Activated T-cell treated with anti-CD3 and anti-CD28 coated beads, Interleukin-2, amount 50 U/mL, for 1 hour (primary cell): Measurements from ENCODE around the gene MAP3K20.
"Not testable (repeated sequence)": the region's sequence is repeated elsewhere in the genome, so short reads cannot be mapped to it uniquely, and the experiment has no call there.

Source experiments
- DNase-seq: peaks from one replicate; pipeline ENCODE4 v3.0.0-alpha.2; 2020

Gene MAP3K20

GRCh38 chr2:173239644-173240043 lies 164.0 kb downstream of the MAP3K20 start:
- DNase-seq: no peak

GRCh38 chr2:173240083-173240482 lies 164.4 kb downstream of the MAP3K20 start:
- no peak for DNase-seq

- DNase-seq: no peak
Measured at GRCh38 chr2:173241643-173242042, 166.0 kb downstream of the MAP3K20 start.

GRCh38 chr2:173247156-173247555 lies 171.5 kb downstream of the MAP3K20 start:
- DNase-seq: no peak

- no peak for DNase-seq
Measured at GRCh38 chr2:173248381-173248780, 172.7 kb downstream of the MAP3K20 start.

- DNase-seq: no peak
Measured at GRCh38 chr2:173249661-173250641, 174.3 kb downstream of the MAP3K20 start.

GRCh38 chr2:173251225-173251624 lies 175.6 kb downstream of the MAP3K20 start:
- DNase-seq: no peak

- no peak for DNase-seq
Measured at GRCh38 chr2:173252581-173252980, 176.9 kb downstream of the MAP3K20 start.

- no peak for DNase-seq
Measured at GRCh38 chr2:173254659-173255058, 179.0 kb downstream of the MAP3K20 start.

- no peak for DNase-seq
Measured at GRCh38 chr2:173258701-173259100, 183.1 kb downstream of the MAP3K20 start.

GRCh38 chr2:173262356-173262755 lies 186.7 kb downstream of the MAP3K20 start:
- not testable (repeated sequence) for DNase-seq

GRCh38 chr2:173264151-173264550 lies 188.5 kb downstream of the MAP3K20 start:
- no peak for DNase-seq

GRCh38 chr2:173264603-173265366 lies 189.1 kb downstream of the MAP3K20 start:
- DNase-seq: no peak

- DNase-seq: no peak
Measured at GRCh38 chr2:173271135-173271534, 195.5 kb downstream of the MAP3K20 start.

GRCh38 chr2:173271825-173272224 lies 196.2 kb downstream of the MAP3K20 start:
- DNase-seq: no peak

GRCh38 chr2:173272849-173273248 lies 197.2 kb downstream of the MAP3K20 start:
- no peak for DNase-seq

GRCh38 chr2:173278794-173279526 lies 203.3 kb downstream of the MAP3K20 start:
- no peak for DNase-seq

GRCh38 chr2:173279527-173279868 lies 203.9 kb downstream of the MAP3K20 start:
- DNase-seq: no peak

GRCh38 chr2:173280853-173281252 lies 205.2 kb downstream of the MAP3K20 start:
- DNase-seq: no peak

- not testable (repeated sequence) for DNase-seq
Measured at GRCh38 chr2:173281898-173282297, 206.3 kb downstream of the MAP3K20 start.

GRCh38 chr2:173282795-173283545 lies 207.3 kb downstream of the MAP3K20 start:
- no peak for DNase-seq

GRCh38 chr2:173286153-173286809 lies 210.6 kb downstream of the MAP3K20 start:
- DNase-seq: no peak
